T-helper 1 cell (primary cell): ENCODE results near the gene MYADM.

Source experiments
- DNase-seq, 5 donors: peaks; one replicate each; pipeline ENCODE4 v3.0.0-alpha.2; 2012 to 2020

MYADM gene

GRCh38 chr19:53916004-53916403 is 48.3 kb downstream of the MYADM start:
- DNase-seq: no peak

DNA sequence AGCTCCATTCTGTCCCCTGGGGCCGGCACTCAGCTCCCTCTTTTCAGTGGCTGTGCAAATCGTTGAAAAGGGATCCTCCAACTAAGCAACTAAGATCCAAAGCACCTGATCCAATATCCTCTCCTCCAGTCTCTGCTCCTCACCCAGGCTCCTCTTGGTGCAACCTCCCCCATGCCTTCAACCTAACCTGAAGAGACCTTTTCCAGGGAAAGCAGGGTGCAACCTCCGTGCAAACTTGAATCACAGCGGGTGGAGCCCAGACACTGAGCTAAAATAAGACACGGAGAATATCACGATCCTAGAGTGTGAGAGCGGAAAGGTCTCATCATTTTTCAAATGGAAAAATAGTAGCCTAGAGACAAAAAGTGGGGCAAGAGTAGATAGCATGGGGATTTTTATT is 49.7 kb downstream of the MYADM start:
- DNase-seq: no peak
